IPS-15b (cell line): Measurements from ENCODE around the gene TMEM273.

Experiments used
- H3K27me3 ChIP-seq: one replicate; pipeline ENCODE4 v1.6.1; 2013; ENCODE audit warnings: low read length; ENCODE audit not compliant: control insufficient read depth, insufficient read depth
- H3K36me3 ChIP-seq: one replicate; pipeline ENCODE4 v1.6.1; 2013; ENCODE audit warnings: low read length; ENCODE audit not compliant: control insufficient read depth, insufficient read depth
- H3K4me1 ChIP-seq: one replicate; pipeline ENCODE4 v1.6.1; 2013; ENCODE audit warnings: mild to moderate bottlenecking, low read length; ENCODE audit not compliant: control insufficient read depth, insufficient read depth
- H3K4me3 ChIP-seq: one replicate; pipeline ENCODE4 v1.5.1; 2013; ENCODE audit warnings: low read depth, low read length
- H3K9ac ChIP-seq: one replicate; pipeline ENCODE4 v1.6.1; 2013; ENCODE audit warnings: low read depth, mild to moderate bottlenecking, low read length
- H3K9me3 ChIP-seq: one replicate; pipeline ENCODE4 v1.6.1; 2013; ENCODE audit warnings: mild to moderate bottlenecking, low read length; ENCODE audit not compliant: control insufficient read depth, insufficient read depth

Gene TMEM273

DNA sequence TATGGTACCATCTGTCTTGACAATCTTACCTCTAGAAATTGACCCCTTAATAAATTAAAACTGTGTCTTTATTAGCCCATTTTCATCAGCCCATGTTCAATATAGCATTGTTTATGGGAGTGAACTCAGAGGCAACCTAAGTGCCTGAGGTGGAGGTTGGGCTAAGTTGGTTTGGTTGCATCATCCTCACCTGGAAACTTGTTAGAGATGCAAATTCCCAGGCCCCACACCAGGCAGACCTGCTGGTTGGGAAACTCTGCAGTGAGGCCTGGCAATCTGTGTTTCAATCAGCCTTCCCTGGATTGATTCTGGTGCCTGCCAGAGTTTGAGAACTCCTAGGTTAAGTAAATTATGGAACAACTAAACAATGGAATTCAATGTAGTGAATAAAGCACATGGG, 44.9 kb downstream of the TMEM273 start:
- no peaks in the 10 kb centered on the region for H3K9me3 ChIP-seq
- no peak overlapping the region for H3K4me3 ChIP-seq
- no peak overlapping the region for H3K9ac ChIP-seq
- no peaks in the 10 kb centered on the region for H3K36me3 ChIP-seq
- peaks cover 12% of the 10 kb centered on the region for H3K4me1 ChIP-seq
- no peaks in the 10 kb centered on the region for H3K27me3 ChIP-seq

DNA sequence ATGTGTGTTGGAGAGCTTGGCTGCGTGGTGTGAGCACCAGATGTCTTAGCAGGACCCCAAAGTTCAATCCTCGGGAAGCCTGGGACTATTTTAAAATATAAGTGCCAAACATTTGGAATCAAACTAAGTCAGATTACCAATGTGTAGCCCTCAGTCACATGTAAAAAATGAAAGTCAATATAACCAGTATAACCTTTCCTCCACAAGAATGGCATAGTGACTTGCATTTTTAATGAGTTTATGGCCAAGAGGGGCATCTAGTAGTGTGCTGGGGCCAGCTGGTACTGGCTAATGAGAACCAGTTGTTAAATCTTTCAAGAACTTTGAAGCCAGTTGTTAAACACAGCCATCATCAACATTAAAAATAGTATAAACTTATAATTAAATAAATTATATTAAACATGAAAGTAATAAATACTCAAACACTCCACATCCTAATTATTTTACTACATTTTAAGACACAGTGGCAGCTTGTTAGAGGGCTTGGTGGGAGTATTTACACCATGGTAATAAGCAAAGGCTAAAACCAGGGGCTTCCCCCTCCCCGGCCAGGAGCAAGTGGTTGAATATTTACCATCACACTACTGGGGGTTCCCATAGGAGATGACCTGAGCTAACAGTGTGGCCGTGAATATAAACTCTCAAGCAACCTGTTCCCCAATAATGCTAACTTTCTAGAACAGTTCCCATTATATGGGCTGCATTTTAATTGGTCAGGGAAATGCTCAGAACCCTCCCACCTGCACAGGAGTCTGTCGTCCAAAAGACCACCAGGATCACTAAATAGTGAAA, 46.5 kb downstream of the TMEM273 start:
- Histone ChIP-seq H3K9me3 (no peaks in the 10 kb centered on the region), H3K4me1 (peaks cover 12% of the 10 kb centered on the region), H3K27me3 (no peaks in the 10 kb centered on the region), H3K4me3 (no peak overlapping the region), H3K9ac (no peak overlapping the region), H3K36me3 (no peaks in the 10 kb centered on the region)

DNA sequence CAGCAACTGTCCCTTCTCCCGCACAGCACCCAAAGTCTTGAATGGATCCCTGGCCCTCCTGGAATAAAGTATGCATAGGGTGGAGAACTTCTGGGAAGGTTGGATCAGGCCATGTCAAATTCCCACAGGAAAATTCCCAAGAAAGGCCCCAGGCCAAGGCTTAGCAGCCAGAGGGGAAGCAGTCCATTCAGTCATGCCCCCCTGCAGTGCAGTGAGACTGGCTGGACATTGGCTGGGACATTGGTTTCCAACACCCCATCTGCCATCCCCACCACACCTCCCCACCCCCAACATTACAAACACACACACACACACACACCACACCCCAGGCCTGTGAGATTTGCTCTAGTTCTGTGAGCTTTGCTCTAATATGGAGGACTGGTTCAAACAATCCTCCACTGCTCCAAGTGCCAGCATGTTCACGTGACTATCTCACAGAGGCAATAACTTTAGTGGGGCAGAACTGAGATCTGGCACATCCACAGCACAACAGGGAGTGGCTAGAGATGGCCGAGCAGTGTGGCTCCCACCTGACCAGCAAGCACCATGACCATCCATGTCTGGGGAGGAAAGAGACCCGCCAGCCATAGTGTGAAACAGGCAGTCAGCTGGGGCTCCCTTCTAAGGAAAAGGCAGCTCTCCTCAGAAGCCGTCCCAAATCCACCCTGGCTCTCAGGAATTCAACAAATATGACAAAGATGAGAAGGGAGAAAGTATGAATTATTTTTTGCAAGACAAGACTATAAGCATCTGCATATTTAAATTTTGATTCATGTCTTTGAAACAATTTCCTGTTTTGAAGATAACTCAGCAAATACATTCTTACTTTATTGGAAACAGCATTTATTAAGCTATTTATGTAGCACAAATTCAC, 47.6 kb downstream of the TMEM273 start:
- no peak overlapping the region for H3K4me3 ChIP-seq
- no peaks in the 10 kb centered on the region for H3K9me3 ChIP-seq
- no peaks in the 10 kb centered on the region for H3K27me3 ChIP-seq
- peaks cover 12% of the 10 kb centered on the region for H3K4me1 ChIP-seq
- H3K36me3 ChIP-seq, result no peaks in the 10 kb centered on the region
- H3K9ac ChIP-seq, result no peak overlapping the region

DNA sequence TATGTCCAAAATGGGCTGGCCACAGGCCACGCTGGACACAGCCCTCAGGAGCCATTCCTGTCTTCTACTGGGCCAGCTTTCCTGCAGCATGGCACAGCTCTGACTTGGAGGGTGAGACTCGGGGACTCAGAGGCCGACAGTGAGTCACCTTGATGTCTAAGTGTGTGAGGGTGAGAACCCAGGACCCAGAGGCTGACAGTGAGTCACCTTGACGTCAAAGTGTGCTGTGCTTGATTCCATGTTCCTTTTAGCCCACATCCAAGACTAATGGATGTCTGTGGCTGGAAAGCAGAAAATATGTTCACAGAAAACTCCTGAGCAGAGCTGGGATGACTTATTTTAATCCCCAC, 48.4 kb downstream of the TMEM273 start:
- Histone ChIP-seq H3K4me3 (no peak overlapping the region), H3K4me1 (peaks cover 12% of the 10 kb centered on the region), H3K9me3 (no peaks in the 10 kb centered on the region), H3K9ac (no peak overlapping the region), H3K36me3 (no peaks in the 10 kb centered on the region), H3K27me3 (no peaks in the 10 kb centered on the region)

DNA sequence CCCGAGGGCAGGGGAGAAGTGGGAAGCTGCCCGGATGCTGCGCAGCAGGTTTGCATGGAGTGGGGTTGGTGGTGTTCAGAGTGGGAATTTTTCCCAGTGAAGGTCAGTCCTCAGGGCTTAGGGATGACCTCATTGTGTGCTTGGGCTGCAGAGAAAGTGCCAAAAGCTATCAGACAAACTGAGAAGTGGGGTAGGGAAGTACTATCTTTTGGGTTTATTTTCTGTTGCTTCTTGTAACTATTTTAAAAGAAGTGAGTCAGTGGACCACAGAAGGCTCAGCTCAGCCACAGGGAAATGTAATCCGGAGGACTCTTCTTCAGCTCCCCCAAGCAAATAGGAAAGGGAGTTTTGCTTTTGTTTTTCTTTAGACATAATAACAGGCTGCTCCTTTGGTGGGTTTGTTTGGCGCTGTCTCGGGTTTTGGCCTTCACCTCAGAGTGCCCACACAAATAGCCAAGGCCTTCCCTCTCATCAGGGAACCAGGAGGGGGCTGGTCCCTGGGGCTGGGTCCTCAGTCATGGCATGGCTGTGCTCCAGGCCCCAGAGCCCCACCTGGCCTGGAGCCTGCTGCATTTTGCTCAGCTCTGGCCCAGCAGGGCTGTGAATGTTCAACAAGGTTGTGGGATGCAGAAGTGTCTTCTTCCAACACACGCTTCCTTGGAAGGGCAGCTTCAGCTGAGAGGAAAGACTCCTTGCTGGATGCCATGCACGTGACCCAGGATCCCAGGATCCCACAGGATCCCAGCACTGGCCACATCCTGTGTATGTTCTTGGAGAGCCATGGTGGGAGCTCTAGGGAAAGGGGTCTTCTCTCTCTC, 49.0 kb downstream of the TMEM273 start:
- H3K9me3 ChIP-seq, result no peaks in the 10 kb centered on the region
- no peaks in the 10 kb centered on the region for H3K36me3 ChIP-seq
- H3K4me3 ChIP-seq, result no peak overlapping the region
- H3K4me1 ChIP-seq, result peaks cover 12% of the 10 kb centered on the region
- no peaks in the 10 kb centered on the region for H3K27me3 ChIP-seq
- no peak overlapping the region for H3K9ac ChIP-seq

DNA sequence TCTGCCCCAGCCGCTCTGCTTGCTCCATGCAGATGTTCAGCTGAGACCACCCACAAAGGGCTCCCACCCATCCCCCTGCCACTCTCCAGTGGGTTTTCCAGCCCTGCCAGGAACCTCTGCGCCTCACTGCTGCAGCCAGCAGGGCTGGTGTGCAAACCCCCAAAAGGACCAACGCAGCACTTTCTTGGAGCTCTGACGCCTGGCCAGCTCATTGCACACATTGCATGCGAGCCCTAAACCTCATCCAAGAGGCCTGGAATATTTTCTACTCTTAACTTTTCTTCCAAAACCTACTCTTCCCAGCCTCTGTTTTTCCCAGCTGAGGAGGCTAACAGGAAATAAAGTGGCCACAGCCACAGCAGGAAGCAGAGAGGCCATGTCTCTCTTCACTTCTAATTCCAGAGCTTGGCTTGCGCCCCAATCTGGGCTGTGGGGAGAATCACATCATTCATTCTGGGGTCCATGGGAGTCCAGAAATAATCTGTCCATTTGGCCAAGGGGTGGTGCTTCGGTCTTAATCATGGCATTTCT, 49.8 kb downstream of the TMEM273 start:
- no peaks in the 10 kb centered on the region for H3K36me3 ChIP-seq
- no peak overlapping the region for H3K9ac ChIP-seq
- peaks cover 7% of the 10 kb centered on the region for H3K4me1 ChIP-seq
- no peaks in the 10 kb centered on the region for H3K9me3 ChIP-seq
- no peaks in the 10 kb centered on the region for H3K27me3 ChIP-seq
- H3K4me3 ChIP-seq, result no peak overlapping the region

DNA sequence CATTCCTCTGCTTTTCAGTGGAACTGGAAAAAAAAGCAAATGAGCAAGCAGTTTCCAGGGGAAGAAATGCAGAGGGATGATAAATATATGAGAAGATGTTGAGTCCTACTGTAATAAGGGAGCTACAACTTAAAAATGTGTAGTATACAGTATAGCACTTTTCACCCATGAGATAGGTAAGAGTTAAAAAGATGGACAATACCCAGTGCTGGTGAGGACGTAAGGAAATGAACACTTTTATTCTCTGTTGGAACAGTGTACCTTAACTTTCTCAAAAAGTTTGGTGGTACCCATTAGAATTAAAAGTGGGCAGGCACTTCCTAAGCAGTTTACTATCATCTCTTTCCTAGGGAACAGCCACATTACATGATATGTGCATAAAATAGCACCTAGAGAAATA, 51.7 kb downstream of the TMEM273 start:
- Histone ChIP-seq H3K4me3 (no peak overlapping the region), H3K9me3 (no peaks in the 10 kb centered on the region), H3K9ac (no peak overlapping the region), H3K4me1 (no peaks in the 10 kb centered on the region), H3K27me3 (no peaks in the 10 kb centered on the region), H3K36me3 (no peaks in the 10 kb centered on the region)

DNA sequence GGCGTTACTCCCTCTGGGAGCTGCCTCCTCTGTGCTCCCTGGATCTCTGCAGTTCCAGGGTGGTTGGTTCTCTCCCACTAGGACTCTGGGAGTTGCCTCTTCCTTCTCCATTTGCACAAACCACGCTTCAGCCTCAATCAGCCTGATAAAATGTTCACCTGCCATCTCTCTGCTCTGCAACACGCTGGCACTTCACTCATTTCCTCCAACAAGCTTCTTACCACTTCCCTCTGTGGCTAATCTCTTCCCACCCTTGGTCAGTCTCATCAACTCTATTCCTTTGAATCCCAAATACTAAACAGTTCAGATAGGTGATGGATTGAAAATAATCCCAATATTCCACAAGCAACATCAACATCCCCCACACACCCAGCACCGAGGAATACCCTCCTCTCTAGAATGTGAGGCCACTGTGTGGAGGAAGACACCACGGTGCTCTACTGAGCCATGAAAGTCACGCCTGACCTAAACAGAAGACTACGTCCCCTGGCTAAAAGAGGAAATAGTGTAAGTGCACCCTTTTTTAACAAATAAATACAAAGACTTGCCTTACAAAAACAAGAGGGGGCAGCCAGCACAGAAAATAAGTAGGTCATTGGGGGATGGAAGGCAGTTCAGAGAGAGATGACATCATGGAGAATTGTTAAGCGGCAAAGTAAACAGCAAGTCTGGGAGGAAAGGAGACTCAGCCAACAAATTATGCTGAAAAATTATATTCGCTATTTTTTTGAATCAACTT, 52.4 kb downstream of the TMEM273 start:
- Histone ChIP-seq H3K27me3 (no peaks in the 10 kb centered on the region), H3K9me3 (no peaks in the 10 kb centered on the region), H3K9ac (no peak overlapping the region), H3K4me3 (no peak overlapping the region), H3K4me1 (no peaks in the 10 kb centered on the region), H3K36me3 (no peaks in the 10 kb centered on the region)

DNA sequence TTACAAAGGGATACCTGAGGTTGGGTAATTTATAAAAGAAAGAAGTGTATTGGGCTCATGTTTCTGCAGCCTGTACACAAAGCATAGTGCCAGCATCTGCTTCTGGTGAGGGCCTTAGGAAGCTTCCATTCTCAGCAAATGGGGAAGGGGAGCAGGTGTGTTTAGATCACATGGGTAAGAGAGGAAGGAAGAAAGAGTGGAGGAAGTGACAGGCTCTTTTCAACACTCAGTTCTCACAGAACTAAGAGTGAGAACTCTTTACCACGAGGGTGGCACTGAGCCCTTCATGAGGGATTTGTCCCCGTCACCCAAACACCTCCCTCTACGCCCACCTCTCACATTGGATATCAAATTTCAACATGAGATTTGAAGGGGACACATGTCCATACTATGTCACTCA, 53.9 kb downstream of the TMEM273 start:
- Histone ChIP-seq H3K9ac (no peak overlapping the region), H3K4me3 (no peak overlapping the region), H3K4me1 (no peaks in the 10 kb centered on the region), H3K36me3 (no peaks in the 10 kb centered on the region), H3K27me3 (no peaks in the 10 kb centered on the region), H3K9me3 (no peaks in the 10 kb centered on the region)

DNA sequence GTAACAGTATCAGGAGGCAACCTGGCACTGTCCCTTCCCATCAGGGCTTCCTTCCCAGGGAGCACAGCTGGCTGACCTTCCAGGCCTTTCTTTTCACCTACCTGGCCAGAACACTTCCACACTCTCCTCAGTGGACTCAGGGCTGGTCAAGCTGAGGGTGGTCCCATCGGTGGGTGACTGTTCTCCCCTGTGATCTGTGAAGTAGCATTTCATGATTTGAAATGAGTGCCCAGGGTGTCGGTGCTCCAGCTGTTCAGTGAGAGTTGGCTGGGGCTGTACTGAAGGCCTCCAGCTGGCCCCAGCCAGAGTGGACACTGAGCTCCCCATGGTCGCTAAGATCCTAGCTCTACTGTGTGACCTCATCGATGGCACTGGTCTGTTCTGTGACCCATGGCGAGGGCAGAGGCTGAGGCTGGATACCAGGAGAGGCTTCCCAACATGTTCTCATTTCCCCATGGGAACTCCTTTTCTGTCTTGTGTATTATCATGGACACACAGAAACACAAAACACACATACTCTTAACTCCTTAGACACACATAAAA, 54.4 kb downstream of the TMEM273 start, which contains the start of gene FAM170B:
Gene FAM170B, minus strand, starts transcription at position 316 of the 543 bp plus-strand sequence. Its CDS starts 103 bp downstream, at position 213.
- Histone ChIP-seq H3K36me3 (no peaks in the 10 kb centered on the region), H3K4me1 (no peaks in the 10 kb centered on the region), H3K4me3 (no peak within 1 kb of the TSS), H3K9ac (no peak within 1 kb of the TSS), H3K9me3 (no peaks in the 10 kb centered on the region), H3K27me3 (no peaks in the 10 kb centered on the region)

DNA sequence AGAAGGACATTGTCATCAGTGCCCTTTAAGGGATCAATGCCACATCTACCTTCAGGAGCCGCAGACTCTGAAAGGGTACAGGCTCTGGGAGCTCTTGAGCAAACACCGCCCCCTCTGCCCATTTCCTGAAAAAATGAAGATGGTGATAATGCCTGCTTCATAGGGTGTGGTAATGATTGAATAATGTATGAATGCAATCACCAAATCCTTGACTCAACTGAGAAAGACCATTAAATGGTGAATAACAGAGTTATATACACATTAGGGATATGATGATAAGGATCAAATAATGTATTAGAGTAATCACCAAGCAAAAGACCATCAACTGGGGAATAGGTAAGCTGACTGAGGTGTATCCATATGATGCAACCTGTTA, 55.8 kb downstream of the TMEM273 start:
- Histone ChIP-seq H3K4me1 (no peaks in the 10 kb centered on the region), H3K36me3 (no peaks in the 10 kb centered on the region), H3K4me3 (no peak overlapping the region), H3K9me3 (no peaks in the 10 kb centered on the region), H3K9ac (no peak overlapping the region), H3K27me3 (no peaks in the 10 kb centered on the region)
